RPMI7951 (cell line): Measurements from ENCODE around the gene KCTD17. TPM values are rescaled to one million over a fixed set of nuclear protein-coding genes. Genes with fewer than 3 reads are reported as not detected.

Source experiments
- DNase-seq: peaks from one replicate; pipeline ENCODE4 v3.0.0-alpha.2; 2012; ENCODE audit warnings: low read depth
- total RNA-seq: library from RNA; depleted of rRNA; stranded (reverse); fragments of >200 nt; shearing (Covaris generic); gene quantifications from 2 replicates; pipeline ENCODE4 v1.2.3, GENCODE V29; 2014; rRNA removed

Gene KCTD17
- 9.6 and 12.9 TPM in 2 replicates for total RNA-seq

- peak; percentile 64 for DNase-seq
Observed at GRCh38 chr22:37051391-37052385, at the start of gene KCTD17. Gene KCTD17 (plus strand): TSS chr22:37051742. CDS start chr22:37051761, 19 bp downstream.

GRCh38 chr22:37001826-37002225 lies 49.7 kb upstream of the KCTD17 start:
- DNase-seq = no peak

GRCh38 chr22:37002633-37003032 lies 48.9 kb upstream of the KCTD17 start:
- DNase-seq = no peak

GRCh38 chr22:37007651-37008050 lies 43.9 kb upstream of the KCTD17 start:
- DNase-seq = no peak

GRCh38 chr22:37008365-37008764 lies 43.2 kb upstream of the KCTD17 start:
- DNase-seq = no peak

- no peak for DNase-seq
Observed at GRCh38 chr22:37009490-37009889, 42.1 kb upstream of the KCTD17 start.

- no peak for DNase-seq
Observed at GRCh38 chr22:37010174-37010573, 41.4 kb upstream of the KCTD17 start.

GRCh38 chr22:37010976-37011375 lies 40.6 kb upstream of the KCTD17 start:
- DNase-seq = no peak

- no peak for DNase-seq
Observed at GRCh38 chr22:37011472-37011871, 40.1 kb upstream of the KCTD17 start.

- no peak for DNase-seq
Observed at GRCh38 chr22:37012262-37012904, 39.2 kb upstream of the KCTD17 start.

- DNase-seq = no peak
Observed at GRCh38 chr22:37012956-37013355, 38.6 kb upstream of the KCTD17 start.

- no peak for DNase-seq
Observed at GRCh38 chr22:37014415-37014806, 37.1 kb upstream of the KCTD17 start.

GRCh38 chr22:37014835-37015586 lies 36.5 kb upstream of the KCTD17 start:
- DNase-seq = no peak

- no peak for DNase-seq
Observed at GRCh38 chr22:37015587-37015878, 36.0 kb upstream of the KCTD17 start.

GRCh38 chr22:37016134-37016910 lies 35.2 kb upstream of the KCTD17 start:
- DNase-seq = no peak

- DNase-seq = no peak
Observed at GRCh38 chr22:37017356-37017755, 34.2 kb upstream of the KCTD17 start.

GRCh38 chr22:37018086-37018814 lies 33.3 kb upstream of the KCTD17 start:
- no peak for DNase-seq

GRCh38 chr22:37018815-37019308 lies 32.7 kb upstream of the KCTD17 start:
- peak; percentile 57 for DNase-seq

GRCh38 chr22:37019309-37020191 lies 32.0 kb upstream of the KCTD17 start, which contains the start of the genes MPST and TST:
Gene MPST (plus strand): TSS chr22:37019742. CDS start chr22:37019837, 95 bp downstream.
Gene TST (minus strand): TSS chr22:37019447. CDS start chr22:37018732, 715 bp downstream.
- peak; percentile 60 for DNase-seq

- DNase-seq = peak; percentile 33
Observed at GRCh38 chr22:37020192-37020479, 31.4 kb upstream of the KCTD17 start.
